PFSK-1 (cell line): ENCODE data around the gene SIAH1.

ENCODE experiments used
- POLR2AphosphoS5 ChIP-seq: IDR thresholded peaks from 2 replicates; pipeline ENCODE4 v1.6.1; 2012; ENCODE audit warnings: low read depth, mild to moderate bottlenecking, control low read depth, low read length, moderate library complexity
- TAF1 ChIP-seq: IDR thresholded peaks from 2 replicates; pipeline ENCODE4 v1.6.1; 2012; ENCODE audit warnings: low read length, control low read depth, borderline replicate concordance; ENCODE audit not compliant: insufficient read depth

DNA sequence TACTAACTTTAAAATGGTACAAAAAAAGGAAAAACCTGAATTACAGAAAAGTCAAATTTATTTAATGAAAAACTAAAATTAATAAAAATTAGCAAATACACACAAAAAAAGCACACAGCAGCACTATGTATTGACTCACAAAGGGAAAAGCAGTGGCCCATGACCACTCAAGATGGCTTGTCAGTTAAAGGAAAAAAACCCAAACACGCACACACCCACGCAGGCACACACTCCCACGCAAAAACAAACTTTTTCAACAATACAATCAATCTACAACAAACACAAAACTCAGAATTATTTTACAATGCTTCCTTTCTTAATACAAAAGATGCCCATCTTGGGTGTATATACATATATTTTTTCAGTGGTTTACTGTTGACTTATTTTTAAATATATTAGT is 24.2 kb downstream of the SIAH1 start:
- no peak for TF ChIP-seq TAF1
- no peak for TF ChIP-seq POLR2AphosphoS5
